Kidney capillary endothelial cell (primary cell): ENCODE data around the gene MTERF4.
A peak's percentile ranks its signal among the peaks of the same experiment; 100 is the strongest.

Experiments used
- DNase-seq: peaks from one replicate; pipeline ENCODE4 v3.0.0-alpha.2; 2018; ENCODE audit warnings: low spot score

MTERF4 gene

DNA sequence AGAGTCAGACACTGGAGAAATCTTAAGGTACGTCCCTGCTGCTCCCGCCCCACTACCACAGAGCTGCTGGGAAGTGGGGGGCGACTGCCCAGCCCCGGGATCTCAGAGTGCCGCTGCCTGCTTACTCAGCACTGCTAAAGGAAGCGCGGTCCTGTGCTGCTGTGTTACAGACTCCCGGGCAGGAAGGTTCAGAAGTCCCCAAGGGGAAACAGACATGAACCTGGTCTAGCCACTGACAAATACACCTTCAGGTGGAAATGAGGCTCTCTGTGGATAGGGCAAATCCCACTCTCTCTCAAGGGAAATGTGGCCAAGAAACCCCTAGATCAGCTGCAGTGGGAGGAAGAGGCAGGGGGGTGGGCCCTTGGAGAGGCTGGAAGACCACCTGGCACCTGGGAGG lies 13.7 kb downstream of the MTERF4 start:
- DNase-seq: peak; percentile 47

DNA sequence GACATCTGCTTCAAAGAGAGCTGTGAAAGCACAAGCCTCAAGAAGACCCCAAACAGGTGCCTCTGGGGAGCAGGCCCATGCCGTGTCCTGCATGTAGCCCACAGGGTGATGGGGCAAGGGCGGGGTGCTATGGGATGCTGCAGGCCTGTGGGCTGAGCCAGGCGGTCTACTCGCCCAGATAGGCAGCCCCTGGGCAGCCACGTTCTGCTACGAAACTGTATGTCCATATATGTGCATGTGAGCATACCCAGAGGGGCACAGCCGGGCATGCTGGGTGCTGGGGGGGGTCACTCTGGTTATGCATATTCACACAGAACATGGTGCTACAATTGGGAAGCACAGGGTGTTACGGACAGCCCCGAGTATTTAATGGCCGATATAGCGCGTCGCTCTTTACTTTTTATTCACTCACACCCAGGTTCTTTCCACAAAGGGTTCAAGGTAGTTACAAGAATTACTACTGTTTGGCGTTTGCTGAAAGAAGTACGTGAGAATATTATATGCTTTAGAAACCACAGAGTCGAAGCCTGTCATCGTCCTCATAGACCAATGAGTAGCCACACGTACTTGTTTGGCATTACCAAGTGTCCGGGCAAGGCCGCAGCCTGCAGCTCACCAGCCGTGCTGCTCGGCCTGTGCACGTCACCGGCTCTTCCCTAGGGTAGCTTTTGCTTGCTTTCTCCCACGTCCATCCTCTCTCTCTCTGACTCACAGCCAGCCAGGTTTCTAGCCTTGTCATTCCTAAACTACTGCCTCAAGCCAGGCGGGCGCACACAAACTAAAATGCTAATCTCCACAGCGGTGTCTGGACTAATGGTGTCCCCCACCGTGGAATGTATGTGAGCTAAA lies 14.4 kb downstream of the MTERF4 start:
- DNase-seq: peak; percentile 27

DNA sequence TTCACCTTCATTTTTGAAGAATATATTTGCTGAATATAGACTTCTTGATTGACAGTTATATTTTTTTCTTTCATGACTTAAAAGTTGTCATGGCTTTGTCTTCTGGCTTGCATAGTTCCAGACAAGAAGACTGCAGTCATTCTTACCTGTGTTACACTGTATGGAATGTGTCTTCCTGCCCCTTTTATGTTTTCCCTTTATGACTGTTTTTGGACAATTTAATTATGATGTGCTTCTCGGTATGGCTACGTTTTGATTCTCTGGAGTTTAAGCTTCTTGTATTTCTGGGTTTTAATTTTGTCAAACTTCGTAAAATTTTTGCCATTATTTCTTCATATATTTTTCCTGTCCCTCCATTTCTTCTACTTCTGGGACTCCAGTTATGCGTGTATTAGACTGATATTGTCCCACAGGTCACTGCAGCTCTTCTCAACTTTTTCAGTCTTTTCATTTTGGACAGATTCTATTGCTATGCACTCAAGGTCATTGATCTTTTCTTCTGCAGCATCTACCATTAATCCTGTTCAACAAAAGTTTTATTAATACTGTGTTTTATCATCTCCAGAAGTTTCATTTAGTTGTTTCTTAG lies 17.1 kb downstream of the MTERF4 start:
- DNase-seq: no peak

DNA sequence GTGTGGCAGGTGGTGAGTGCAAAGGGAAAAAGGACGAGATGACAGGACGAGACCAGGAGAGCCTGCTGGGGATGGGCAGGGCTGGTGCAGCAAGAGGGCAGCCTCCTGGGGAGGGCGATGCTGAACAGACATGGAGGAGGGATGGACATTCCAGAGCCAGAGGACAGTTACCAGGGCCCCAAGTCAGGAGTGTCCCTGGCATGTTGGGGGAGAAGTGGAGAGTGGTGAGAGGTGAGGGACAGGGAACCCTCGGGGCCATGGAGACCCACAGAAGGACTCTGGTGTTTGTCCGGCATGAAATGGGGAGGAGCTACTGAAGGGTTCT lies 19.0 kb downstream of the MTERF4 start:
- no peak for DNase-seq

DNA sequence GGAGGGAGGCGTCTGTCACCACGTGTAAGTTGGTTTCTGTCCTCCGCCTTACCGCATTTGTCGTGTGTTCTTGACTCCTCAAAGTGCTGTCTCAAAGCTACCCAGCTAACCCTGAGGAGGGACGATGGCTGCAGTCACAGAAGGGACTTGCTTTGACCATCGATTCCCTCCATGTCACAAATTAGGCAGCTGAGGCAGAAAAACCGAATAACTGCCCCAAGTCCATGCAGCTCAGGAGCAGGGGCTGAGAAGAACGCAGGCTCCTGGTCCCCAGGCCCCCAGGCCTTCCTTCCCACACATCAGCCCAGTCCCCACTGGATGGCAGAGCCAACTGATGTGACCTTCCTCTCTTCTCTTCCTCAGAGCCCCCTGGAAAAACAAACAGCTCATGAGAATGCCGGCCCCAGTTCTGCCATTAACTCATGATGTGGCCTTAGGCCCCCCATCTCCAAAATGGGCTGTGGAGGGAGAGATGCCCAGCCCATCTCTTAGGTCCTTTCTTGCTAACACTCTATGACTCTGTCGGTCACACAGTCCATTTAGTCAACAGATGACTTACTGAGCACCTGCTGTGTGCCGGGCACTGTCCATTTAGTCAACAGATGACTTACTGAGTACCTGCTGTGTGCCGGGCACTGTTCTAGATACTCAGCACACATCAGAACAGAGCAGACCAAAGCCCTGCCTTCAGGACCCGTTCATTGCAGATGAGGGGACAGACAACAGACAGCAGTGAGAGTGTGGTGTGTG lies 19.6 kb downstream of the MTERF4 start:
- DNase-seq: no peak

DNA sequence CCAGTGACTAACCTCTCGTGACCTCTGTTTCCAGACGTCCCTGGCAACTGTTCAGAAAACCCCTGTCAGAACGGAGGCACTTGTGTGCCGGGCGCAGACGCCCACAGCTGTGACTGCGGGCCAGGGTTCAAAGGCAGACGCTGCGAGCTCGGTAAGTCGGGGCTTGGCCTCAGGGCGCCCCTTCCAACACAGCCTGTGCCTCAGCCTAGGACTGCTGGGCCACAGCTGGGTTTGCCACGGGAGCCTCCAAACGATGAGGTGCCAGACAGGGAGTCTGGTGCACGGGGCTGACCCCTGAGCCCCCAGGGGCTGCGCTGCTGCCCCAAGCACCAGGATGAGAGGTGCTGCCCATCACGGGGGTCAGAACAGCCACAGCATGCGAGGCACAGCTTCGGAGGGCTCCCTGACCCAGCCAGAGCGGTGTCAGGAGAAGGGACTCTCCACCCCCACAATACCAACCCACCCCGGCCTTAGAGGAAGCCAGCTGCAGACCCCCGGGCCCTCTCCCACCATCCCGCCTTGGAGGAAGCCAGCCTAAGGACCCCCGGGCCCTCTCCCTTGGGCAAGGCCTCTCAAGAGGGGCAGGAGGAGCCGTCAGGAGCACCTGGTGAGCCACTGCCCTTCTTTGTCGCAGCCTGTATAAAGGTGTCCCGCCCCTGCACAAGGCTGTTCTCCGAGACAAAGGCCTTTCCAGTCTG lies 20.3 kb downstream of the MTERF4 start:
- no peak for DNase-seq

DNA sequence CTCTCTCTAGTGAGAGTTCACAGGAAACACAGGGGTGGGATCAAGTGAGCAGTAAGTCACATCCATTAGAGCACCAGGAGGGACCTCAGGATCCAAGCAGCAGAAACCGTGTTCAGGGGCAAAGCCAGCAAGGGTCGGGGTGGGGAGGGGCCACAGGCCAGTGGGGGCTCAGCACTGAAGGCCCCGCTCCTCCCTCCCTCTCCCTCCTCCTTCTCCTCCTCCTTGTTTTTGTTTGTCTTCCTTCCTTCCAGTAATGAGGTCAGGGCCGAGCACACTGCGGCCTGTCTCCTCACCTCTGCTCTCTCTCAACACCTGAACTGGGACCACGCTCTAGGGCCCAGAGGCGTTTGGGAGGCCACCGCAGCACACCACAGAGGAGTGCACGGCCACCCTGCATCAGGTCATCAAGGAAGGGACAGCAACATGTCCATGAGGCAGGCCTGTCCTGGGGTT lies 20.9 kb downstream of the MTERF4 start:
- DNase-seq: no peak

DNA sequence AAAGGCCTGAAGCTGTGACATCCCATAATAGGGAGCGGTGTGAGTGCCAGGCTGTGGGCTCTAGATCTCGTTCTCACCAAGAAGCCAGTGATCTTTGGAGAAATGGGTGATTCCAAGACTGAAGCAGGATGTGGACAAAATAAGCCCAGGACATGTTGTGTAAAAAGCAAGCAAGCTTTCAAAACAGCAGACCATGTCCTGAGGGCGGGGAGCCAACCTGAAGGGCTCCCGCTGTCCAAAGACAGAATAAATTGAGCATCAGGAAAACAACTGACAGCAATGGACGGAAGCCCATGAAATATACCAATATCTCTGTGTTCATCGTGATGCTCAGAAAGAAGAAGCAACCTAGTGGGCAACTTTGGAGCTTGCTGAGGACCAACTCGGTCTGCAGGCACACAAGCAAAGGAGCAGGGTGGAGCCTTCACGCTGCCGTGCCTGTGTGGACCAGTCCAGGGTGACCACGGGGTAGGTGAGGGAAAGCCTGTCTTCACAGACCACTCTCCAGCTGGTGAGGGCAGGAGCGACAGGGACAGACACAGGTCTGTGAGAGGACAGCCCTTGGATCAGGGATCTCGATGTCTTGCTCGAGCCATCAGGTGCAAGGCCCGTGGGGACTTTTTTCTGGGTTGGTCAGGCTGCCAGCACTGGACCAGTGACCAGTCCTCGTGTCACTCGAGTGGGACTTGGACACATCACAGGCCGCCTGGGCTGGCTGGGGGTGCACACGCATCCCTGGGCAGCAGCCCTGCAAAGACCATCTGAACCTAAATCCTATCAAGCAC lies 21.5 kb downstream of the MTERF4 start:
- no peak for DNase-seq

DNA sequence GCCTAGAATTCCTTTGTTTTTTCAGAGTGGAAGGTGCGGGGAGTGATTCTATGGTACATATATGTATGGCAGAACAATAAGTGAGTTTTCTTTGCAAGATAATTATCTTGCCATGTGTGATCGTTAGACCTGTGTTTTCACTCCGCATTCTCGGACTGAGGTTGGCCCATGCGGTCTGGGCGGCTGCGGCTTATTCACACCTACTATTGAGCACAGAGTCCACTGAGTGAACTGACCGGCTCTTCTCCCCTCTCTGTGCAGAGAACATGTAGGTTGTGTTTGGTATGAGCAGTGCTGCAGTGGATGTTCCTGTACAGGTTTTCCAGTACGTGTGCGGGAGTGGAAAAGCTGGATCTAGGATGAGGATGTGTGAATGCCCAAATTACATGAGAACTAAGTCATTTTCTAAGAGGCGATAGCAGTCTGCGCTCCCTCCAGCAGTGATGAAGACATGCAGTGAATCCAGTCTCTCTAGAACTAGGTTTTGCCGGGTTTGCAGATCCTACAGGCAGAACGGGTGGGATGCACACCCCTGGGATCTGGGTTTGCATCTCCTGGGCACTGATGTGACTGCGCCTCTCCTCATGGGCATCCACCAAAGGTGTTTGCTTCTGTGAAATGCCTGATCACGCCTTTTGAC lies 27.1 kb downstream of the MTERF4 start:
- DNase-seq: no peak

DNA sequence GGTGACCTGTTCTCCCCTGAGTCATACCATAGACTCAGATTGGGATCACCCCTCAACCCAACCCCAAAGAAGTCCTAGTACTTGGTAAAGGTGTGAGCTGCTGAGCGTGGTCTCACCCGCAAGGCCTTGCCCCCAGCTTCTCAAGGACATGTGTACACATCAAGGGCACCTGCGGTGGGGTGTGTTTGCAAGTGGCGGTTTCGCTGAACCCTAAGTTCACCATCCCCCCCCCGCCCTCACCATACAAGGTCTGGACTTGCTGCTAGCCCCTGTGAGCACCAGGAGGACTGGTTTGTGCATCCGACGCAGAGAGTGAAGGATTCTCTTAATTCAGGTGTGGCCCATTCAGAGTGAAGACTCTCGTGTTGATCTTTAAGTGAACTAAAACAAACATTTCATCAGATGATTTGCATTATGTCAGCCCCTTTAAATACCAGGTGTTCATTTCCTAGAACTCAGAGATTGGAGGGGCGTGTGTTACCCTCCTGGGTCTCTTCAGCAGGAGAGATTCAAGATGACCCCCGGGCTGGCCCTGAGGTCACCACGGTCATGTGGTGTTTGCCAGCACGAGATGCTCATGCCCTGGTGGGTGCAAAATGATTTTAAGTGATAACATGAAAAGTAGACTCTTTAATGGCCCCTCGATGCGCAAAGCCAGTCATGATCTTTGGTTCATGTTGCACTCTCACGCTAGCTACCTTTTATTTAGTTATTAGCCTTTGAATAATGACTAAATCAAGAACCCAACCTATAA lies 27.8 kb downstream of the MTERF4 start:
- no peak for DNase-seq

DNA sequence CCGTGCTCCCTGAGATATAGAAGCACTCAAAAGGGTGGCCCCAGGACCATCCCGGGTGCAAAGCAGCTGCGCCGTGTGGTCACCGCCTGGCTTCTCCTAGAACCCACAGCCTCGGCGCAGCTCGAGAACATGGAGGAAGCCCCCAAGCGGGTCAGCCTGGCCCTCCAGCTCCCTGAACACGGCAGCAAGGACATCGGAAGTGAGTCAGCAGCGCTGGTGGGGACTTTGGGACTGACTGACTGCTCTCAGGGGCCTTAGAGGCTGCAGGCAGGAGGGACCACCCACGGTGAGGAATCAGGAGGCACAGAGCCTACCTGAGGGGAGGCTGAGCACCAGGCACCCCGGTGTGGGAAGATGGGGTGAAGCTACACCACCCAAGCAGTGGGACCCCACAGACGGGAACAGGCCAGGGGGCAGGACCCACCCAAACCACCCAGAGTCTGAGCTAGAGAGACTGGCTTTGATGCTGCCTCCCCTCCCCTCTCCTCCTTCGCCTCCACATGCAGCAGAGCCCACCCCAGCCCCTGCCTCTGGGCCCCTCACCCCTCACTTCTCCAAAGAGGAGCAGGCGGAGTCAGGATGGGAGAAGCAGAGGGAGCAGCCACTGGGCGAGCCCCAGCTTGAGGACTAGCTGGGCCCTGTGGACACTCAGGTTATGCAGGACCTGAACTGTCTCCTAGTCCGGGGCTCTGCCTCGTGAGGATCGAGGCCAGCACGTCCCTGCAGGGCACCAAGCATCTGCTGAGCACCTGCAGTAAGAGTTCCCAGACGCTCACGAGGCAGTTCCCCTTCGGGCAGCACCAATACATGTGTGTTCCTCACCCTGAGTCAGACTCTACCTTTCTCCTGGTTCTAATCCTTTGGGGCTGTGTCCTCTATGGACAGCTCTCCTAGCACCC lies 28.7 kb downstream of the MTERF4 start:
- DNase-seq: no peak

DNA sequence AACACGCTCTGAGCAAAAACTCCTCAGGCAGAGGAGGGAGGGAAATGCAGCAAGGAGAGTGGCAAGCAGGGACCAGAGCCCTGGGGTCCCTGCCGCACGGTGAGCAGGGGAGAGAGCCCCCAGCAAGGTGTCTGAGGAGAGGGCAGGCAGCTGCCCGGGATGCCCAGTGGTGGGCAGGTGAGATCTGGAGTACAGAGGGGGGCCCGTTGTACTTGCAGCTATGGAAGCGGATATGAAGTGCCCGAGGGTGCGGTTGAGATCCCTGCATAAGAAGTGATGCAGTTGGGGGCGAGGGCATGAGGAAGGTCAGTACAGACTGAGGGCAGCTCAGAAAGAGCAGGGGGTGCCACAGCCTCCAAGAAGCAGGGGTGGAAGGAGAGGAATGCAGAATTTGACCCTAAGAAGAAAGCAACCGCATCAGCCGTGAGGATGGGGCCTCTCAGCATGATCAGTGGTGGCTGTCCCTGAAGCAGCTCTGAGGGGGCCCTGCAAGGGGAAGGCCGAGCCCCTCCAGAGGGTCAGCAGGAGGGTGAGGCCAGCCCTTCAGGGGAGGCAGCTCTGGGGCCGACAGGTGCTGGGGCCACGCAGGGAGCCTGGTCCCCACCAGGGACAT lies 29.4 kb downstream of the MTERF4 start:
- no peak for DNase-seq

DNA sequence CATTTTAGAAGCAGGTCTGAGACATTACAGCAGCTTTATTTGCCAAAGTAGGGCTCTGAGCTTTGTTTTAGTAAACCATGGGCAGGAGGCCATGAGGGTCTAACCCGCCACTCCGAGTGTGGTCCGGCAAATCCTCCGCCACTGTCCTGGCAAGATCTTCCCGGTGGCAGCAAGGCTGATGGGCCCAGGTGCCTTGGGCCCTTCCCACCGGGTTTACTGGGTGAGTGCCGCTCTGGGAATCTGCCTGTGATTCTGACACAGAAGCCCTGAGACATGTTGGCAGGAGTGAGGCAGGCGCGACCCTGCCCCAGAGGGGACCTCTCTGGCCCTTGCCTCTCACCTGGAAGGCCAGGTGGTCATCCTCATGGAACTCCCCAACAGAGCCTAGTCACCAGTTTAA lies 29.9 kb downstream of the MTERF4 start:
- no peak for DNase-seq

DNA sequence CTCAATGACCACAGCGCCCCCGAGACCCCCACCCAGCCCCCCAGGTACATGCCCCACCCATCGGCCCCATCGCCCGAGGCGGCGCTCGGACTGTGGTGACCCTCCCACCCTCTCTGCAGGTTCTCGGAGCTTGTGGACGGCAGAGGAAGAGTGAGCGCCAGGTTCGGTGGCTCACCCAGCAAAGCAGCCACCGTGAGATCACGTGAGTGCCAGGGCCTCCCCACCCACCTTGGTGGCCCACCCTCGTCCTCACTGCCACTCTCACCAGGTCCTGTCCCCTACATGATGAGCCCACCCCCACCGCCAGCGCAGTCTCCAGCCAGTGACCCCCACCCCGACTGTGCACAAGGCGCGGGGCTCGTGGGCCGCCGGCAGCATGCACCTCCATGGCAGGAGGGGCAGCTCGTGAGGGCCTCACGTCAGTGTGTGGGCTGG lies 30.4 kb downstream of the MTERF4 start:
- DNase-seq: no peak

DNA sequence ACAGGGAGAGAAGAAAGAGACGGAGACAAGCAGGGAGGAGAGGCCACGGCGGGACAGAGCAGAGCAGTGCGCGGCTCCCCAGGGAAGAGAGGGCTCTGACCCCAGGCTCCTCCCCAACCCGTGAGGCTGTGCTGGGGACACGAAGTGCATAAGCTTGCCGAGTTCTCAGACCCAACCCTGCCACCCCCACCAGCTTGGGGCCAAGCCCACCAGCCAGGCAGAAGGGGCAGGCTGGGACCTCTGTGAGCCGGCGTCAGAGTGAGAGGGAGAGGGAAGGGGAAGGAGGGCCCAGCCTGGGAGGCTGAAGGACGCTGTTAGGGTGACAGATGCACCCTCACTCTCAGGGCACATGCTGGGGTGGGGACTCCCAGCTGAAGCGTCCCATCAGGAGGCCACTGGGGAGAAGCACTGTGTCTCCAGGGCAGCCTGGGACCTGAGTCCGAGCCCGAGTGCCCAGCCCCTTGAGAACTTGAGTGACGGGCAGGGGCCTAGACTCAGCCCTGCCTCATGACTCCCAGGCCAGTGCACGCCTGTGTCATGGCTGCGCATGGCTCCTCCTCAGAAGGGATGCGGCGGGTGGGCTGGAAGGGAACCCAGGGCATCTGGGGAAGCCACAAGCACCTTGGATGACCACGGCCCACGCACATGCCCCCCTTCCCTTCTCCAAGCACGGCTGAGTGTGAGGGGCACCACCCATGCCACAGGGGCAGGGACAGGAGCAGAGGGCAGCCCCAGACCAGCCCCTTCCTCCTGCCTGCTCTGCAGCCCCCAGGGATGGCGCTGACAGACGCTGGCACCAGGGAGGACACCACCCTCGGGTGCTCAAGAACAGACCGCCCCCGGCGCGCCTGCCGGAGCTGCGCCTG lies 31.0 kb downstream of the MTERF4 start:
- no peak for DNase-seq

DNA sequence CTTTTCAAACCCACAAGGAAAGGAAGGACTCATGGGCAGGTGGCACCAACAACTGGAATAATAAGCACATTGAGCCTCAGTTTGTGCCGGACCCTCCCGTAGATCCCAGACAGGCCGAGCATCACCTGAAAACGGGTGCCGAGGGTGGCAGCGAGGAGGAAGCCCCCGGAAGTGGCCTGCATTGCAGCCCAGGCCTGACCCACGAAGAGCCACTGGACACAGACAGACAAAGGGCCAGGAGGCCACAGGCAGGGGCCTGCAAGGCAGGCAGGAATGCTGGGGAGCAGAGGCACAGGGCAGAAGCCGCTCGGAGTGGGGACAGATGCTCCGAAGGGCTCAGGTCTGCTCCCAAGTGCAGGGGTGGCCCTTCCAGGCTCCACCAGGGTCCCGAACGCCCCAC lies 31.7 kb downstream of the MTERF4 start:
- no peak for DNase-seq

DNA sequence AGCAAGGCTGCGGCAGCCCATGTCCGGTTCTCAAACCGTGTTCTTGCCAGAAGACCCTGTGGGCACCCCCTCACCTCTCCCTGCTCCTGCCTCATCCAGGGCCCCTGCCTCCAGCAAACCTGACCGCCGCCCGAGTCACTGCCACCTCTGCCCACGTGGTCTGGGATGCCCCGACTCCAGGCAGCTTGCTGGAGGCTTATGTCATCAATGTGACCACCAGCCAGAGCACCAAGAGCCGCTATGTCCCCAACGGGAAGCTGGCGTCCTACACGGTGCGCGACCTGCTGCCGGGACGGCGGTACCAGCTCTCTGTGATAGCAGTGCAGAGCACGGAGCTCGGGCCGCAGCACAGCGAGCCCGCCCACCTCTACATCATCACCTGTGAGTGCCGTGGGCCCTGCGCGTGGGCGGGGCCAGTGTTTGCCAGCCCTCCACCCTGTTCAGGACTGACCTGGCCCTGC lies 32.2 kb downstream of the MTERF4 start:
- no peak for DNase-seq
